Measurements from ENCODE around the gene CYP26B1. TPM values are rescaled to one million over a fixed set of nuclear protein-coding genes. Genes with fewer than 3 reads are reported as not detected.

Gene CYP26B1
- total RNA-seq, 1 experiment from 2014 or later = 2.7 TPM

DNA sequence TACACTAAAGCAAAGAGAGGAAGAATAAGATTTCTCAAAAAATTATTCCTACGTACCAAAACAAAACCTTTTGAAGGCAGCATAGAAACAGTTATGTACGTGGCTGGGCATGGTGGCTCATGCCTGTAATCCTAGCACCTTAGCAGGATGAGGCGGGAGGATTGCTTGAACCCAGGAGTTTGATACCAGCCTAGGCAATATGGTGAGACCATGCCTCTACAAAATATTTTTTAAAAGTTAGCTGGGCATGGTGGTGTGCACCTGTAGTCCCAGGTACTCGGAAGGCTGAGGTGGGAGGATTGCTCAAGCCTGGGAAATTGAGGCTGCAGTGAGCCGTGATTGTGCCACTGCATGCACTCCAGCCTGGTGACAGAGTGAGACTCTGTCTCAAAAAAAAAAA is 14.9 kb upstream of the CYP26B1 start:
- TF ChIP-seq, protein P1, sequence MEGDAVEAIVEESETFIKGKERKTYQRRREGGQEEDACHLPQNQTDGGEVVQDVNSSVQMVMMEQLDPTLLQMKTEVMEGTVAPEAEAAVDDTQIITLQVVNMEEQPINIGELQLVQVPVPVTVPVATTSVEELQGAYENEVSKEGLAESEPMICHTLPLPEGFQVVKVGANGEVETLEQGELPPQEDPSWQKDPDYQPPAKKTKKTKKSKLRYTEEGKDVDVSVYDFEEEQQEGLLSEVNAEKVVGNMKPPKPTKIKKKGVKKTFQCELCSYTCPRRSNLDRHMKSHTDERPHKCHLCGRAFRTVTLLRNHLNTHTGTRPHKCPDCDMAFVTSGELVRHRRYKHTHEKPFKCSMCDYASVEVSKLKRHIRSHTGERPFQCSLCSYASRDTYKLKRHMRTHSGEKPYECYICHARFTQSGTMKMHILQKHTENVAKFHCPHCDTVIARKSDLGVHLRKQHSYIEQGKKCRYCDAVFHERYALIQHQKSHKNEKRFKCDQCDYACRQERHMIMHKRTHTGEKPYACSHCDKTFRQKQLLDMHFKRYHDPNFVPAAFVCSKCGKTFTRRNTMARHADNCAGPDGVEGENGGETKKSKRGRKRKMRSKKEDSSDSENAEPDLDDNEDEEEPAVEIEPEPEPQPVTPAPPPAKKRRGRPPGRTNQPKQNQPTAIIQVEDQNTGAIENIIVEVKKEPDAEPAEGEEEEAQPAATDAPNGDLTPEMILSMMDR (conservative IDR thresholded peaks at IDR 0.05; ENCODE audit: low read depth, low read length) = no peak
- no peak for TF ChIP-seq EZH2 (IDR thresholded peaks at IDR 0.05; ENCODE audit: borderline replicate concordance, low read depth, low read length, poor library complexity, severe bottlenecking)
- POLR2A ChIA-PET (ENCODE audit: low non-redundant PET) = no interaction called here
- Histone ChIP-seq H3K36me3 (ENCODE audit: insufficient read depth, low read length, poor library complexity, severe bottlenecking) (no peaks in the 10 kb centered on the region), H3K4me1 (ENCODE audit: insufficient read depth, low read length, poor library complexity, severe bottlenecking) (no peaks in the 10 kb centered on the region), H3K27me3 (replicated peaks; ENCODE audit: insufficient read depth, low read depth, low read length, poor library complexity) (no peaks in the 10 kb centered on the region), H3K9me3 (ENCODE audit: low read depth, low read length, poor library complexity, severe bottlenecking) (no peaks in the 10 kb centered on the region), H3K4me3 (ENCODE audit: low read depth, low read length, poor library complexity, severe bottlenecking) (no peak overlapping the region), H3K27ac (ENCODE audit: low read depth, low read length, poor library complexity, severe bottlenecking) (no peak overlapping the region)
- DNase-seq (ENCODE audit: low spot score) = no peak
- intact Hi-C loops (cut with micrococcal nuclease; ENCODE audit: unreplicated experiment) = no loop called here
- BruUV-seq (replicated peaks) = no TSS peak
- CTCF ChIA-PET = no interaction called here

- Histone ChIP-seq H3K36me3 (ENCODE audit: insufficient read depth, low read length, poor library complexity, severe bottlenecking) (no peaks in the 10 kb centered on the region), H3K4me3 (ENCODE audit: low read depth, low read length, poor library complexity, severe bottlenecking) (no peak overlapping the region), H3K4me1 (ENCODE audit: insufficient read depth, low read length, poor library complexity, severe bottlenecking) (no peaks in the 10 kb centered on the region), H3K27ac (ENCODE audit: low read depth, low read length, poor library complexity, severe bottlenecking) (no peak overlapping the region), H3K27me3 (replicated peaks; ENCODE audit: insufficient read depth, low read depth, low read length, poor library complexity) (no peaks in the 10 kb centered on the region), H3K9me3 (ENCODE audit: low read depth, low read length, poor library complexity, severe bottlenecking) (no peaks in the 10 kb centered on the region)
- BruUV-seq (replicated peaks) = no TSS peak
- intact Hi-C loops (cut with micrococcal nuclease; ENCODE audit: unreplicated experiment) = loop anchor here (10.0 kb wide), 1 partner anchor 585 kb away; no protein-coding TSS in a partner anchor
- POLR2A ChIA-PET (ENCODE audit: low non-redundant PET) = no interaction called here
- no peak for TF ChIP-seq EZH2 (IDR thresholded peaks at IDR 0.05; ENCODE audit: borderline replicate concordance, low read depth, low read length, poor library complexity, severe bottlenecking)
- TF ChIP-seq, protein P1 (conservative IDR thresholded peaks at IDR 0.05; ENCODE audit: low read depth, low read length) = no peak
- DNase-seq (ENCODE audit: low spot score) = no peak
- CTCF ChIA-PET = no interaction called here
Observed at GRCh38 chr2:72159211-72159993, 11.7 kb upstream of the CYP26B1 start.

DNA sequence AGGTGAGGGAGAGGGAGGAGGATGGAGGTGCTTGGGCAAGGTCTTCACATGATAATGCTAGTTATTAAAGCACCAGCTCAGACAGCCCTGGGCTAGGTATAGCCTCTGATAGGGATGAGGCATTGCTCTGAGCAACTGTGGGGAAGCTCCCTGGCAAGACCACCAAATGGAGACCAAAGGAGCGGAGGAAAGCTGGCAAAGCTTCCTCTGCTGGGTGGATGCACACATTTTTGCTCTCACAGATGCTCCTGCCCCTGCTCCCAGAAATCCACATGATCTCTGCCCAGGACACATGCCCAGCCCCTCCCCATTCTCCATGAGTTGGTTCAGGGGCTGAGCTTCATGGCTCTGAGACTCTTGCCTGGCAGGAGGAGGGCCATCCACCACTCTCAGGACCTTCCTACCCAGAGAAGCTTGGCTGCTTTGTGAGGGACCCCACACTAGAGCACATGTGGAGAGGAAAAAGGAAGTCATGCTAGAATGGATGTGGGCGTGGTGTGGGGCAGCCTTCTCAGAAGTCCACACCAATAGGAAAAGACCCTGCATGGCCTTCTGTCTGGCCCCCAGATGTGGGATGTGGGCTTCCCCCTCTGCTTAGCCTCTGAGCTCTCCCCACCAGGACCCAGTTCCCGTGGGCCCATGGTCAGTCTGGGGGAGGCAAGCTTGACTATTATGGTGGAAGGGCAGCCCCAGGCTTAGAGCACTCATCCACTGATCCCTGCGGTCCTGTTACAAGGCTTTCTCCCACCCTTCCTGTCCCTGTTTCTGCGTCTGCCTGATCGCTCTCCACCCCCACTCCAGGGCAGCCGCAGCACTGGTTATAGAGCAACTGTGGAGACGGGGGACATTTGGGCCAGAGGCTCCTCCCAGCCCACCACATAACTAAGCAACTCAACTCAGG is 10.5 kb upstream of the CYP26B1 start:
- TF ChIP-seq, protein P1 (conservative IDR thresholded peaks at IDR 0.05; ENCODE audit: low read depth, low read length) = no peak
- no peak for TF ChIP-seq EZH2 (IDR thresholded peaks at IDR 0.05; ENCODE audit: borderline replicate concordance, low read depth, low read length, poor library complexity, severe bottlenecking)
- Histone ChIP-seq H3K27me3 (replicated peaks; ENCODE audit: insufficient read depth, low read depth, low read length, poor library complexity) (no peaks in the 10 kb centered on the region), H3K4me3 (ENCODE audit: low read depth, low read length, poor library complexity, severe bottlenecking) (no peak overlapping the region), H3K9me3 (ENCODE audit: low read depth, low read length, poor library complexity, severe bottlenecking) (no peaks in the 10 kb centered on the region), H3K27ac (ENCODE audit: low read depth, low read length, poor library complexity, severe bottlenecking) (no peak overlapping the region), H3K36me3 (ENCODE audit: insufficient read depth, low read length, poor library complexity, severe bottlenecking) (no peaks in the 10 kb centered on the region), H3K4me1 (ENCODE audit: insufficient read depth, low read length, poor library complexity, severe bottlenecking) (no peaks in the 10 kb centered on the region)
- intact Hi-C loops (cut with micrococcal nuclease; ENCODE audit: unreplicated experiment) = loop anchor here (10.0 kb wide), 1 partner anchor 587 kb away; no protein-coding TSS in a partner anchor
- POLR2A ChIA-PET (ENCODE audit: low non-redundant PET) = no interaction called here
- BruUV-seq (replicated peaks) = no TSS peak
- CTCF ChIA-PET = no interaction called here
- DNase-seq (ENCODE audit: low spot score) = no peak
